Left ventricle myocardium inferior (tissue), 1 donor: Measurements from ENCODE around the gene FYTTD1. TPM values are rescaled to one million over a fixed set of nuclear protein-coding genes. Genes with fewer than 3 reads are reported as not detected.
"Not testable (repeated sequence)": the region's sequence is repeated elsewhere in the genome, so short reads cannot be mapped to it uniquely, and the experiment has no call there.

Experiments used
- DNase-seq: peaks from one replicate; pipeline ENCODE4 v3.0.0-alpha.2; 2020
- H3K27ac ChIP-seq: fragments of 200-600 bp; replicated peaks from 2 replicates; pipeline ENCODE4 v1.8.0; 2021
- H3K27me3 ChIP-seq: fragments of 200-600 bp; 2 replicates; pipeline ENCODE4 v1.8.0; 2021; ENCODE audit warnings: low read depth
- H3K36me3 ChIP-seq: fragments of 200-600 bp; 2 replicates; pipeline ENCODE4 v1.8.0; 2021
- H3K4me1 ChIP-seq: fragments of 200-600 bp; 2 replicates; pipeline ENCODE4 v1.8.0; 2021
- H3K4me3 ChIP-seq: fragments of 200-600 bp; 2 replicates; pipeline ENCODE4 v1.8.0; 2021; ENCODE audit warnings: mild to moderate bottlenecking, moderate library complexity
- H3K9me3 ChIP-seq: fragments of 200-600 bp; replicated peaks from 2 replicates; pipeline ENCODE4 v1.8.0; 2021
- CTCF ChIP-seq: fragments of 200-600 bp; IDR thresholded peaks from 2 replicates; pipeline ENCODE4 v1.8.0; 2021; ENCODE audit warnings: antibody characterized with exemption, mild to moderate bottlenecking, borderline replicate concordance
- intact Hi-C: fragments of 100-400 bp; cut with micrococcal nuclease; formaldehyde crosslinking; loops from one replicate; pipeline ENCODE4 v1.11.0; 2022
- total RNA-seq: library from RNA; stranded (reverse); fragmentation: NEBNext Ultra II Directional; extraction: Animal tissue kit (Norgen Biotek cat#: 25700); gene quantifications from one replicate; pipeline ENCODE4 v1.2.1, GENCODE V29; 2021
- donor health status: DM: no; HTN: yes; CAD: no; lungs with severe emphysema.

The FYTTD1 gene
- total RNA-seq, 1 donor from 2014 or later, result 78.7 TPM

- Histone ChIP-seq H3K27ac (no peak overlapping the region), H3K4me3 (no peak overlapping the region), H3K9me3 (peaks cover 18% of the 10 kb centered on the region), H3K36me3 (peaks cover 19% of the 10 kb centered on the region), H3K27me3 (no peaks in the 10 kb centered on the region), H3K4me1 (no peaks in the 10 kb centered on the region)
- intact Hi-C loops, result no loop called here
- TF ChIP-seq CTCF, result no peak
- no peak for DNase-seq
These were observed 26.9 kb upstream of the FYTTD1 start for GRCh38 chr3:197722734-197723133.

DNA sequence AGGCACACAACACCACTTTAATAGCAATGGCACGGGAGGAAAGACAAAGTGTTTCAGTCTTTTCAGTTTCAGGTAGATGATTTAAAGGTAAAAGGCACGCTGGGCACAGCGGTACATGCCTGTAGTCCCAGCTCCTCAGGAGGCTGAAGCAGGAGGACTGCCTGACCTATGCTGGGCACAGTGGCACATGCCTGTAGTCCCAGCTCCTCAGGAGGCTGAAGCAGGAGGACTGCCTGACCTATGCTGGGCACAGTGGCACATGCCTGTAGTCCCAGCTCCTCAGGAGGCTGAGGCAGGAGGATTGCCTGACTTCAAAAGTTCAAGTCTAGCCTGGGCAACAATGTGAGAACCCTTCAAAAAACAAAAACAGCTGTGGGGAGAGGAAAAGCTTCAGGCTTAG, 21.8 kb upstream of the FYTTD1 start:
- H3K36me3 ChIP-seq, H3K4me3 ChIP-seq, H3K4me1 ChIP-seq, intact Hi-C loops, DNase-seq, H3K9me3 ChIP-seq, H3K27me3 ChIP-seq, H3K27ac ChIP-seq: not testable (repeated sequence)

GRCh38 chr3:197728487-197728886, 21.2 kb upstream of the FYTTD1 start:
- intact Hi-C loops, result no loop called here
- no peak overlapping the region for H3K27ac ChIP-seq
- no peak overlapping the region for H3K4me3 ChIP-seq

GRCh38 chr3:197730200-197730599, 19.5 kb upstream of the FYTTD1 start:
- no peak for TF ChIP-seq CTCF
- H3K9me3 ChIP-seq, result no peaks in the 10 kb centered on the region
- no peak for DNase-seq
- H3K4me3 ChIP-seq, result no peak overlapping the region
- H3K36me3 ChIP-seq, result no peaks in the 10 kb centered on the region
- H3K4me1 ChIP-seq, result peaks cover 3% of the 10 kb centered on the region
- H3K27ac ChIP-seq, result no peak overlapping the region
- H3K27me3 ChIP-seq, result no peaks in the 10 kb centered on the region
- intact Hi-C loops, result no loop called here

More at GRCh38 chr3:197728487-197728886, 21.2 kb upstream of the FYTTD1 start:
- DNase-seq, result no peak
- H3K9me3 ChIP-seq, result peaks cover under 1% of the 10 kb centered on the region
- H3K27me3 ChIP-seq, result no peaks in the 10 kb centered on the region
- H3K36me3 ChIP-seq, result no peaks in the 10 kb centered on the region
- TF ChIP-seq CTCF, result no peak
- H3K4me1 ChIP-seq, result no peaks in the 10 kb centered on the region

GRCh38 chr3:197730770-197731169, 18.9 kb upstream of the FYTTD1 start:
- DNase-seq, H3K4me3 ChIP-seq, H3K36me3 ChIP-seq, intact Hi-C loops, H3K27me3 ChIP-seq, H3K9me3 ChIP-seq, H3K4me1 ChIP-seq, H3K27ac ChIP-seq: not testable (repeated sequence)

DNA sequence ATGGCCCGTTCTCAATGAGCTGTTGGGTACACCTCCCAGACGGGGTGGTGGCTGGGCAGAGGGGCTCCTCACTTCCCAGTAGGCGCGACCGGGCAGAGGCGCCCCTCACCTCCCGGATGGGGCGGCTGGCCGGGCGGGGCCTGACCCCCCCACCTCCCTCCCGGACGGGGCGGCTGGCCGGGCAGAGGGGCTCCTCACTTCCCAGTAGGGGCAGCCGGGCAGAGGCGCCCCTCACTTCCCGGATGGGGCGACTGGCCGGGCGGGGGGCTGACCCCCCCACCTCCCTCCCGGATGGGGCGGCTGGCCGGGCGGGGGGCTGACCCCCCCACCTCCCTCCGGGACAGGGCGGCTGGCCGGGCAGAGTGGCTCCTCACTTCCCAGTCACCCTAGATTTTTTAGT, 18.2 kb upstream of the FYTTD1 start:
- intact Hi-C loops, H3K27ac ChIP-seq, DNase-seq, H3K9me3 ChIP-seq, H3K4me3 ChIP-seq, H3K36me3 ChIP-seq, H3K27me3 ChIP-seq: not testable (repeated sequence)
- peaks cover 13% of the 10 kb centered on the region for H3K4me1 ChIP-seq

- Histone ChIP-seq H3K4me3 (no peak overlapping the region), H3K9me3 (no peaks in the 10 kb centered on the region), H3K36me3 (no peaks in the 10 kb centered on the region), H3K27me3 (no peaks in the 10 kb centered on the region), H3K4me1 (peaks cover 23% of the 10 kb centered on the region), H3K27ac (no peak overlapping the region)
- DNase-seq, result no peak
- intact Hi-C loops, result no loop called here
- TF ChIP-seq CTCF, result no peak
These were observed 16.6 kb upstream of the FYTTD1 start for GRCh38 chr3:197733042-197733441.
